HG03103 (cell line): ENCODE measurements around the gene RPN1.
"Not testable (repeated sequence)": the region's sequence is repeated elsewhere in the genome, so short reads cannot be mapped to it uniquely, and the experiment has no call there.

Experiments
- ATAC-seq: cut with Tn5 transposase; IDR thresholded peaks from one replicate; pipeline ENCODE4 v1.9.1; 2021; ENCODE audit warnings: low read depth; ENCODE audit not compliant: unreplicated experiment

RPN1 gene

DNA sequence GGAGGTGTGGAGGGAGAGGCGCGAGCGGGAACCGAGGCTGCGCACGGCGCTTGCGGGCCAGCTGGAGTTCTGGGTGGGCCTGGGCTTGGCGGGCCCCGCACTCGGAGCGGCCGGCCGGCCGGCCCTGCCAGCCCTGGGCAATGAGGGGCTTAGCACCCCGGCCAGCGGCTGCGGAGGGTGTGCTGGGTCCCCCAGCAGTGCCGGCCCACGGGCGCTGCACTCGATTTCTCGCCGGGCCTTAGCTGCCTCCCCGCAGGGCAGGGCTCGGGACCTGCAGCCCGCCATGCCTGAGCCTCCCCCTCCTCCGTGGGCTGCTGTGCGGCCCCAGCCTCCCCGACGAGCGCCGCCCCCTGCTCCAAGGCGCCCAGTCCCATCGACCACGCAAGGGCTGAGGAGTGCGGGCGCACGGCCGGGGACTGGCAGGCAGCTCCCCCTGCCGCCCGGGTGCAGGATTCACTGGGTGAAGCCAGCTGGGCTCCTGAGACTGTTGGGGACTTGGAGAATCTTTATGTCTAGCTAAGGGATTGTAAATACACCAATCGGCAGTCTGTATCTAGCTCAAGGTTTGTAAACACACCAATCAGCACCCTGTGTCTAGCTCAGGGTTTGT, 2.9 kb upstream of the RPN1 start:
- not testable (repeated sequence) for ATAC-seq

DNA sequence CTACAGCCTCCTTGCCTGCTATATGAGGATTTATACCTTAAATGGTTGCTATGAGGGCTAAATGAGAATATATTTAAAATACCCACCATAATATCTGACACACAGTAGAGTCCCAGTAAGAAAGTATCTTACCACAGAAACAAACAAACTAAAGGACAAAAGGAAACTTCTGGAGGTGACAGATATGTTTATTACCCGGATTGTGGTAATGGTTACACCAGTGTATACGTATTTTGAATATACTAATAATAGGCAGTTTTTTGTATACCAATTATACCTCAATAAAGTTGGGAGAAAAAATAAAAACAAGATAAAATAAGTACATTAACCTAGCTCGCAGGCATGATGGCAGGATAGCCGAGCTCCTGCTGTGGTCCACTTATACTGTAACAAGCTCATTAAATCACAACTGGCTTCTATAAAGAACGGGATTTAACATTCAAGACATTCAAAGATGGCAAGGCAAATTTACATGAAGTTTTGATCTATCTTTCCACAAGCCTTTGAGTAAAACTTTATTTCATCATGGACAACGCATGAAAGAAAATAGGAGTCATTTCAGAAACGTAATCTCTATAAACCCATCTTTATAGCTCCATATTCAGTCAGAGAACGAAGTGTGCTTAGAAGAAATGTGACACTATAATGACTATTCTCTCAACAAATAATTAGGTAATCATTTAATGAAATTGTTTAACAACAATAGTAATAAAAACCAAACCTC, 1.5 kb downstream of the RPN1 start:
- no peak for ATAC-seq

DNA sequence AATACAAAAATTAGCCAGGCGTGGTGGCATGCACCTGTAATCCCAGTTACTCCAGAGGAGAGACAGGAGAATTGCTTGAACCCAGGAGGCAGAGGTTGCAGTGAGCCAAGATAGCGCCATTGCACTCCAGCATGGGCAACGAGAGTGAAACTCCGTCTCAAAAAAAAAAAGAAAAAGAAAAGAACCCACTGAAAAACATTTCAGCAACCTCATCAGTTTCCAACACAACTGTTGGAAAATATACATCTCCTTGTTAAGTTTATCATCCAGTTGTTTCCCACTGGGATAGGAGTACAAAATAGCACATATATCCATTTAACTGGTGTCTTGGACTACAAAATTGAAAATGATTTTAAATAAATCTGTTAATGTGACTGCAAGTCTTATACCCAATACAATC, 2.2 kb downstream of the RPN1 start:
- ATAC-seq, result no peak

DNA sequence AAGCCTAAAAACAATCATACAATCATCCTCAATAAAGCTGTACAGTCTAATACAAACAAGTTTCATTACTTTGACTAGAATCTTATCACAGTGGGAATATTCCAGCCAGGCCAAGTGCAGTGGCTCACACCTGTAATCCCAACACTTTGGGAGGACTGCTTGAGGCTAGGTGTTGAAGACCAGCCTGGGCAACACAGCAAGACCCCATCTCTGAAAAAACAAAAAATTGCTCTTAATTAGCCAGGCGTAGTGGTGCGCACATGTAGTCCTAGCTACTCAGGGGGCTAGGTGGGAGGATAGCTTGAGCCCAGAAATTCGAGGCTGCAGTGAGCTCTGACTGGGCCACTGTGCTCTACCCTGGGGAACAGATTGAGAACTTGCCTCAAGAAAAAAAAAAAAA, 3.3 kb downstream of the RPN1 start:
- ATAC-seq, result no peak

DNA sequence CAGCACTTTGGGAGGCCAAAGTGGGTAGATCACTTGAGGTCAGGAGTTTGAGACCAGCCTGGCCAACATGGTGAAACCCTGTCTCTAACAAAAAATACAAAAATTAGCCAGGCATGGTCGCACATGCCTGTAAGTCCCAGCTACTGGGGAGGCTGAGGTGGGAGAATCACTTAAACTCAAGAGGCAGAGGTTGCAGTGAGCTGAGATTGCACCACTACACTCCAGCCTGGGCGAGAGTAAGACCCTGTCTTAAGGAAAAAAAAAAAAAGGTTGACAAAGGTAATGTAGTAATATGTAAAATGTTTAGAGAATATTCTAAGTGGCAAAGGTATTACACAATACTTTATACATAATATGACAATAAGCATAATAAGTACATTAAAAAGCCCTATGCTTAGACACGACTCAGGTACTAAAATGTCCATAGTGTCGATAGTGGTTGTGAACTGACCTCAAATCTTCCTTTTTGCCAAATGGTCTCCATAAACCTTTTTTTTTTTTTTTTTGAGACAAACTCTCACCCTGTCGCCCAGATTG, 16.5 kb downstream of the RPN1 start:
- no peak for ATAC-seq

DNA sequence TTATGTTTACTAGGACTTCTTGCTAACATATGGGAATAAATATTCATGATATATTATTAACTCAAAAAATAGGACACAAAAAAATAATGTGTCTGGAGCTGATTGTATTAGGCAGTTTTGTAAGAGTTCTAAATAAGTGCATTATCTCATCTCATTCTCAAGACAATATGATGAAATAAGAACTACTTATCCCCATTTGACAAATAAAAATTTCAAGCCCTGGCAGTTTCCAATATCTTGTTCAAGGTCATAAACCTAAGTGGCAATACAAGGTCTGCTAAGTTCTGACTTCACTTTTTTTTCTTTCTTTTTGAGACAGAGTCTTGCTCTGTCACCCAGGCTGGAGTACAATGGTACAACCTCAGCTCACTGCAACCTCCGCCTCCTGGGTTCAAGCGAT, 18.3 kb downstream of the RPN1 start:
- ATAC-seq, result no peak

DNA sequence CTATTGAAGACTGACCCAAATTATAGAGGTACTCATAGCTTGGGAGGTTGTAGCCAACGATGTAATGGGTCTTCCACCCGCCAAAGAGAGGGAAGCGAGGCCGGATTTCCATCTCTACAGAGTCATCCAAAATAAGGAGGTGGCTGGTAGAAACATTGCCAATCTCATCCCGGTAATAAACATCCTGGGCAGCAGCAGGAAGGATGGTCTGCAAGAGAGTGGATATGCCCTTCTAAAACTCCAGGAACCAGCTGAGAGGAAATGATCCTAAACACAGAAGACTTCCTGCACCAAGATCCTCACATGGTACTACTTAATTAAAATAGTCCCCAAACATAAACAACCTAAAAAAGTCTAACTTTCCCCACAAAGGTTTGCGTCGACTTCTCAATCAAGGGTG, 20.7 kb downstream of the RPN1 start:
- no peak for ATAC-seq

DNA sequence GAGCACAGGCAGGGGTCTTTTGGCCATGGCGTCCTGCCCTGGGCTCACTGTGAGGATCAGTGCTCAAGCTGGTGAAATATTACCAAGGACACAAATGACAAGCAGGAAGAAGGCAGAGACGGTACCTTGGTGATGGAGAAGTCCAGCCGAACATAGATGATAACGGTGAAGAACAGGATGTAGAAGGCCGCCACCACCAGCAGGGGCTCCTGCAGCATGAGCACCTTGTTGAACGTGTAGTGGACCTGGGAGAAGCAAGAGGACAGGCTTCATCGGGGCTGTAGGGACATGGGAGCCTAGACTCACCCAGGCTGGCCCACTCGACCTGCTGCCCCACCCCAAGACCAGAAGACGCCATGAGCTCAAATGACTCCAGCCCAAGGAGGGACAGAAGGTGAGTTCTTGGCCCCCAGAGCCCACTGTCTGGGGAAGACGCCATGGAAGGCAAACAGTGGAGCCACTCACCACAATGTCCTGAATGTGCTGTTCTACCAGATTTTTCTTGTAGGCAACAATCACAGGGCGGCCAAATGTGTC, 25.1 kb downstream of the RPN1 start:
- no peak for ATAC-seq

DNA sequence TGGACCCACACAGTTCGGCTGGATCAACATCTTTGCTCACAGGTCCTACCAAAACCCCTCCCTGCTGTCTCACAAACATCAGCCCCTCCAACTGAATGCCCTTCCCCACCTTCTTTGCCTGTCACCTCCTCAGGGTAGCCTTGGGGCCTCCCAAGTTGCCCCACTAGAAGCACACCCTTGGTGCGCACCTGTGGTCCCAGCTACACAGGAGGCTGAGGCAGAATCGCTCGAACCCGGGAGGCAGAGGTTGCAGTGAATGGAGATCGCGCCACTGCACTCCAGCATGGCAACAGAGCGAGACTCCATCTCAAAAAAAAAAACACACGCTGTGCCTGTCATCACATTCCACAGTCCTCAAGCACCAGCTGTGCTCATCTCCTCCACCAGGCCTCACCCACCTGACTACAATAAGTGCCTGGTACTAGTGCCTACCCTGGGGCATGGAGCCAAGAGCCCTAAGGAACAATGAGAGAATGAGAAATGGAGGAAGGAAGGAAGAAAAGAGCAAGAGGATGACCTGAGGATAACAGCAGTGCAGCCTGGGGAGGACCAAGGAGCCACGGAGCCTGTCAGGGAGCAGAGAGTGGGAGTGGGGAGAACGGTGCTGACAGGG, 26.0 kb downstream of the RPN1 start:
- ATAC-seq, result no peak

DNA sequence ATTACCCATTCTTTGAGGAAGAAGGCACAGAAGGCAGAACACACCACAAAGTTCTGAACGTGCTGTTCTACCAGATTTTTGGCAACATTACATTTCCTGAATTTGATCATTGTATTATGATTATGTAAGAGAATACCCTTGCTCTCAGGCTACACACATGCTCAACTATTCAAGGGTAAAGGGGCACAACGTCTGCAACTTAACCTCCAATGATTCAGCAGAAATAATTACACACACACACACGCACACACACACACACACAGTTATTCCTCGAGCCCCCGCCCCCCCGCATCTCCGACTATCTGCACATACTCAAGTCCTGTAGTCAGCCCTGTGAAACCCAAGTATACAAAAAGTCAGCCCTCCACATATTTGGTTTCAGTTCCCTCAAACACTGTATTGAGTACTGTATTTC, 26.8 kb downstream of the RPN1 start:
- no peak for ATAC-seq

DNA sequence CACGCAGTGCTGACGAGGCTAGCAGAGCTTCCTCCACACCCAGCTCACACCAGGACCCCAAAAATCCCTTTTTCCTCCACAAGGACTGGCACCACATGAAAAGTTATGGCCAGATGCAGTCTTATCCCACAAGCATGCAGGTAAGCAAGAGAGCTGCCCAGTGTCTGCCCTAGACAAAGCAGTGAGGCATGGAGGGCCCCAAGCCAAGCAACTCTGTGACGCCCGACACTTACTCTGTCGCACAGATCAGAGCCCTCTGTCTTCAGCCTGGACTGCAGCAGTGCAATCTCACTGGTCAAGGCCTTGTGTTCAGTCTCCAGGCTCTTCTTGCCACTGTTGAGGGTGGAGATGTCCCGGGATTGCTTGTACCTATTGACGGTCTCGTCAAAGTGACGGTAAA, 28.7 kb downstream of the RPN1 start:
- no peak for ATAC-seq

DNA sequence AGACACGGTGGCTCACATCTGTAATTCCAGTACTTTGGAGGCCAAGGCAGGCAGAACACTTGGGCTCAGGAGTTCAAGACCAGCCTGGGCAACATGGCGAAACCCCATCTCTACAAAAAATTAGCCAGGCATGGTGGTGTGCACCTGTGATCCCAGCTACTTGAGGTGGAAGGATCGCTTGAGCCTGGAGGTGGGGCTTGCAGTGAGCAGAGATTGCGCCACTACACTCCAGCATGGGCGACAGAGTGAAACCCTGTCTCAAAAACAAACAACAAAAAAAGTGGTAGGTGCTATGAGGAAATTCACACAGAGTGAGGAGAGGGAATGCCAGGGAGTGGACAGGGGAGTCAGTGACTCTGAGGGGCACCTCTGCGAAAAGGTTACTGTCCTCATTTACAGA, 29.4 kb downstream of the RPN1 start:
- no peak for ATAC-seq

DNA sequence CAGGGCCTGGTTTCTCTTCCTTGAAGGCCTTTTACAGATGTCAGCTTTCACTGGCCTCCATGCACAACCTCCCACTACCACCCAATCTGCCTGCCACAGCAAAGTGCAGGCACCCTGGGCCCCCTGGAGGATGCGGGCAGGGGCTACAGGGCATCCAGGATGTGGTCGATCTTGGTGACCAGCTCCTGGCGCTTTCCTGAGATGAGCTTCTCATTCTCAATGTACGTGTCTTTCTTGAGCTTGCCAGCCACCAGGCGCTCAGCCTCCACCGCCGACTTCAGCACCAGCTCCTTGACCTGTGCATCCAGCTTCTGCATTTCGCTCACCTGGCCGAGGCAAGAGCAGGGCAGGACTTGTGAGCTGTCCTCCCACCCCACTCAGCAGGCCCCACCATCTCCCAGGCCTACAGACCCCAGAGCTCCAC, 30.3 kb downstream of the RPN1 start:
- ATAC-seq, result no peak

DNA sequence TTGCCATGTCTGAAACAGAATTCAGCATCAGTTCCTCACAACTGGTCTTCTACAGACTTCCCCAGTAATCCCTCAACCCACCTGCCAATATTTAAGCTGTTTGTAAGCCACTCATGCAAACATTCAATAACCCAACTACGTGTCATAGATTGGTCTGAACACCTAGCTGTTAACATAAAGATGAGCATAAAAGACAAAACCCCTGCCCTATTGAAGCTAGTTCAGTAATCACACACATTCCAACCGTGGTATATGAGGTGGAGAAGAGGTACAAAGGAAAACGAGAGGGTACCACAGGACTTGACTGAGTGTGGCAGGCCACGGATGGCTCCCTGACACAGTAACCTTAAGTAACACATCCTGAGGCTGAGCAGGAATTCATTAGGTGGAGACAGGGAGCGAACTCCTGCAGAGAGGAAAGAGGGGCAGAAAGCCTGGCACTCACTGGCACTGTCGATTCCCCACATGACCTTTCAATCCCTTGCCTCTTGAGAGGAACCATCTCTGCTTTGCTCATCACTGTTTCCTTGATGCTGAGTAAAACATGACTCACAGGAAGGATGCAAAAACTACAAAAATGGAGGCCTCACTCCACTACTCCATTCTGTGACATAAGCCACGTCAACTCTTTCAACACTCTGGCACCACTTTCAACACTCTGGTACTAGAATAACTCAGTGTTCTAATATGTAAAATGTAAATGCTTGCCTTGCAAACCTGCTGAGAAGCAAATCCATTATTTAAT, 31.3 kb downstream of the RPN1 start:
- ATAC-seq, result no peak

DNA sequence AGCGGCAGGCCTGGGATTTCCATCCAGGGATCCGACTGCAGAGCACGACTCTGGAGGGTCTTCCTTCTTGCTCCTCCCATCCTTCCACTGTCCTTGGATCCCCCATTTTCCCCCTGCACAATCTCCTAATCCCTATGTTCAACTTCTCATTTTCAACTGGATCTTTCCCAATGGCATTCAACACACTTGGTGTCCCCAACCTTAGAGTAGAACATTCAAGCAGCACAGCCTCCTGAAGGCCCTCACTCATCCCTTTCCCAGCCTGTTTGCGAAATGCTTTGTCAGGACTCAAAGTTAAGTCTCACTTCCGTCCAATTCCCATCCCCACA, 32.3 kb downstream of the RPN1 start:
- ATAC-seq, result no peak

DNA sequence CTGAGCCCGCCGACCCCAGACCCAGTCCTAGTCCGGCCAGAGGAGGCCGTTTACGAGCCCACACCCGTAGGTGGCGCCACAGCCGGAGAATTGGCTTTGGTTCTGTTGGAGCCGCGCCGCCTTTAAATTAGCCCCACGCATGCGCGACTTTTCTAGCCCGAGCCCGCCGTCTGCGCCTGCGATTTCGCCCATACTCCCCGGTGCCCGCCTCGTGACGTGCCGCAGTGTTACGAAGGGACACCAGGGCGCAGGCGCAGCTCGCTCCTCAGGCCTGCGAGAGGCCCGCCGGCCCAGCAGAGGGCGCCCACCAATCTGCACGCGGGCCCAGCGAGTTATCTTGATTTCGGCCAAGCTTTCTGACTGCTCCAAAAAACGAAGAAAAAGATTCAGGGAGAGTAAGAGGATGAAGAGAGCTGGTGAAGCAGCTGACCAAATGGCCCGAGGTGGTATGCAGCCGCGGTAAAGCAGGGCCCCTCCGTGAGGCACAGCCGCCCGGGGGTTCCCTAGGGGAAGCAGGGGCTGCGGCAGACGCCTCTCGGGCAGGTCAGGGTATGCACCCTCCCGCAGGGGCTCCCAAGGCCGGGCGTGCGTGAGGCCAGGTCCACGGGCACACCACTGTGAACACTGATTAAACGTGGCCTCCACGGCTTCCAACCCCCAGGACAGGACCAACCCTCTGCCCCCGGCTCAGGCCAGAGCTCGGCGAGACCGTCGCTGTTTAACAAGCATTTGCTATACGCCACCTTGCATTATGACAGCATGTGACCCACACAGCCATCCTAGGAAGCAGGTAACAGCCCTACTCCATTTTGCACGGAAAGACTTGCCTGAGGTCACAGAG, 32.8 kb downstream of the RPN1 start:
- ATAC-seq, result peak; percentile 73

DNA sequence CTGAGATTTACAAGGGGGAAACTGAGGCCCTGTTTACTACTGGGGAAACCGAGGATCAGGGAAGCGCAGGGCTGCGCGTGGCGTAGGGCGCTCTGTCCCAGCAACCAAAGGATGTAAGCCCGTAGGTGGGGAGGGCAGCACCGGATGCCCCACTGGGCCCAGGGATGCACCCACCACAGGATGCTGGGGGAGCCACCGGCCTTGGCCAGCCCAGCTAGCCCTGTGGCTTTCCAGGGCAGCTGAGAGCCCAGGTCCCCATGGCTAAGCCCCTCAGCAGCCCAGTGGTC, 33.4 kb downstream of the RPN1 start:
- ATAC-seq, result no peak

DNA sequence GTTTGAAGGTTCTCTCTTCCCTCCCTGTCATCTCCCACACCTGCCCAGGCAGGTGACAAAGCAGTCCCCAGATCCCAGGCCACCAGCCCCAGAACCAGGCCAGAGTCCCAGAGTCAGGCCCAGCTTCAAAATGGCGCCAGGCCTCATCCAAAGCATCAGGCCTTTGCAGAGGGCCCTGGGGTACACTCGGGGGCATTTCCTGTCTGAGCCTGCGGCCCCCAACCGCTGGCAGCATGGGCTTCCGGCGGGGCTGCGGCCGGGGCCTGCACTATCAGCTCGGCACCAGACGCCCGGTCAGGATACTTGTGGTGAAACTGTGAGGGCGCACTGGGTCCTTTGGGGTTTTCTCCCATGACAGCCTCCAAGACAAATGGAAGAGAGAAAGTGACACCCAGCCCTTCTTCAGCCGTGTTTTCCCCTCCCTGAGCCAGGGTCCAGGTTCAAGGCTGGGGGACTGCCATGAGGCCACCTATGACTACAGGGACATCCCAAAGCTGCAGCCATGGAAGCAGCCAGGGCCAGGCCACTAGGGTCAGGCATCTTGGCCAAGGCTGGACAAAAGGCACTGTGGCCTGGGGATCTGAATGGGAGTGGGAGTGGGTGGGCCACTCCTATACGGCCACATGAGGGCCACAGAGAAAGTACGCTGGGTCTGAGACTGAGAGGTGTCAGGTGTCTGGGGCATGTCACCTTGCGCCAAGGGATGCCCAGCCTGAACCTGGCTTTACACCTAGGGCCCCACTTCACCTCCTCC, 33.9 kb downstream of the RPN1 start:
- no peak for ATAC-seq

DNA sequence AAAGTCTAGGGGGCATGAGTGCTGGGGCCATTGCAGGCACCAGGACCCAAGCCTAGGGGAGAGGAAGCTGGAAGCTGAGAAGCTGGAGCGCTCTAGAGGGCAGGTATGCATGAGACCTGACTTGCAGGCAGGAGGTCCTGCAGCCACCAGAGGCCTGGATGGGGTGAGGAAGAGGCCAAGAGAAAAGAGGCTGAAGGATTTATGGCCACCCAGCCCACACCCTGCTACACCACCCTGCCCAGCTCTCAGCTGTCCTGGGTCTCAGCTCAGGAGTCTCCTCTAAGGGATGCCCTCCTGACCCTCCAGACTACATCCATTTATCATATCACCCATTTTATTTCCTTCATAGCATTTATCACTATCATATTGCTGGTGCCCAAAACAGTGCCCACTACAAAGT, 36.5 kb downstream of the RPN1 start:
- no peak for ATAC-seq
